ENCODE measurements around the gene BLVRA. TPM values are rescaled to one million over a fixed set of nuclear protein-coding genes. Genes with fewer than 3 reads are reported as not detected.
"Not testable (repeated sequence)": the region's sequence is repeated elsewhere in the genome, so short reads cannot be mapped to it uniquely, and the experiment has no call there.

BLVRA gene
- total RNA-seq, 1 donor from 2014 or later = 27.7 TPM

GRCh38 chr7:43781726-43782607 is 23.5 kb downstream of the BLVRA start:
- Histone ChIP-seq H3K9ac (ENCODE audit: low read depth in 1 of 3, low read length in 3 of 3) (peak overlapping the region in 1 of 3 donors; percentile 33), H3K27me3 (ENCODE audit: control insufficient read depth in 3 of 3, insufficient read depth in 3 of 3, low read length in 3 of 3) (no peaks in the 10 kb centered on the region), H3K36me3 (ENCODE audit: control insufficient read depth in 3 of 3, insufficient read depth in 3 of 3, low read length in 3 of 3) (peaks cover 4 to 6% (median 4%) of the 10 kb centered on the region in 3 donors), H3K9me3 (ENCODE audit: control insufficient read depth in 3 of 3, low read length in 3 of 3) (no peaks in the 10 kb centered on the region), H3K4me3 (ENCODE audit: low read length in 3 of 3) (no peak overlapping the region), H3K27ac (ENCODE audit: low read depth, low read length) (no peak overlapping the region), H3K4me1 (ENCODE audit: control insufficient read depth in 3 of 3, insufficient read depth in 3 of 3, low read length in 3 of 3) (peaks cover 10 to 21% (median 15%) of the 10 kb centered on the region in 3 donors)

GRCh38 chr7:43782768-43783555 is 24.5 kb downstream of the BLVRA start:
- H3K27ac ChIP-seq (ENCODE audit: low read depth, low read length) = peak overlapping the region; percentile 8

GRCh38 chr7:43784030-43784584 is 25.6 kb downstream of the BLVRA start:
- peaks cover 12 to 13% (median 12%) of the 10 kb centered on the region in 3 donors for H3K36me3 ChIP-seq (ENCODE audit: control insufficient read depth in 3 of 3, insufficient read depth in 3 of 3, low read length in 3 of 3)
- peaks cover 10 to 21% (median 15%) of the 10 kb centered on the region in 3 donors for H3K4me1 ChIP-seq (ENCODE audit: control insufficient read depth in 3 of 3, insufficient read depth in 3 of 3, low read length in 3 of 3)
- H3K27ac ChIP-seq (ENCODE audit: low read depth, low read length) = no peak overlapping the region
- no peaks in the 10 kb centered on the region for H3K27me3 ChIP-seq (ENCODE audit: control insufficient read depth in 3 of 3, insufficient read depth in 3 of 3, low read length in 3 of 3)
- H3K9ac ChIP-seq (ENCODE audit: low read depth in 1 of 3, low read length in 3 of 3) = peak overlapping the region in 1 of 3 donors; percentile 10
- no peak overlapping the region for H3K4me3 ChIP-seq (ENCODE audit: low read length in 3 of 3)
- H3K9me3 ChIP-seq (ENCODE audit: control insufficient read depth in 3 of 3, low read length in 3 of 3) = no peaks in the 10 kb centered on the region

More at GRCh38 chr7:43782768-43783555, 24.5 kb downstream of the BLVRA start:
- no peaks in the 10 kb centered on the region for H3K27me3 ChIP-seq (ENCODE audit: control insufficient read depth in 3 of 3, insufficient read depth in 3 of 3, low read length in 3 of 3)
- no peaks in the 10 kb centered on the region for H3K9me3 ChIP-seq (ENCODE audit: control insufficient read depth in 3 of 3, low read length in 3 of 3)
- peak overlapping the region in 2 of 3 donors; percentile 6 to 29 for H3K4me3 ChIP-seq (ENCODE audit: low read length in 3 of 3)
- peak overlapping the region; percentile 6 to 55 (median 34) for H3K9ac ChIP-seq (ENCODE audit: low read depth in 1 of 3, low read length in 3 of 3)
- H3K36me3 ChIP-seq (ENCODE audit: control insufficient read depth in 3 of 3, insufficient read depth in 3 of 3, low read length in 3 of 3) = peaks cover 8 to 9% (median 9%) of the 10 kb centered on the region in 3 donors
- H3K4me1 ChIP-seq (ENCODE audit: control insufficient read depth in 3 of 3, insufficient read depth in 3 of 3, low read length in 3 of 3) = peaks cover 10 to 21% (median 15%) of the 10 kb centered on the region in 3 donors

- Histone ChIP-seq H3K4me1 (ENCODE audit: control insufficient read depth in 3 of 3, insufficient read depth in 3 of 3, low read length in 3 of 3) (peaks cover 10 to 21% (median 15%) of the 10 kb centered on the region in 3 donors), H3K36me3 (ENCODE audit: control insufficient read depth in 3 of 3, insufficient read depth in 3 of 3, low read length in 3 of 3) (peaks cover 17 to 18% (median 18%) of the 10 kb centered on the region in 3 donors)
- H3K27ac ChIP-seq (ENCODE audit: low read depth, low read length); H3K9ac ChIP-seq (ENCODE audit: low read depth in 1 of 3, low read length in 3 of 3); H3K9me3 ChIP-seq (ENCODE audit: control insufficient read depth in 3 of 3, low read length in 3 of 3); H3K27me3 ChIP-seq (ENCODE audit: control insufficient read depth in 3 of 3, insufficient read depth in 3 of 3, low read length in 3 of 3); H3K4me3 ChIP-seq (ENCODE audit: low read length in 3 of 3): not testable (repeated sequence)
Observed at GRCh38 chr7:43784585-43785087, 26.2 kb downstream of the BLVRA start.

- H3K9ac ChIP-seq (ENCODE audit: low read depth in 1 of 3, low read length in 3 of 3) = peak overlapping the region in 1 of 3 donors; percentile 14
- H3K36me3 ChIP-seq (ENCODE audit: control insufficient read depth in 3 of 3, insufficient read depth in 3 of 3, low read length in 3 of 3) = peaks cover 13 to 20% (median 19%) of the 10 kb centered on the region in 3 donors
- H3K4me1 ChIP-seq (ENCODE audit: control insufficient read depth in 3 of 3, insufficient read depth in 3 of 3, low read length in 3 of 3) = peaks cover 10 to 21% (median 15%) of the 10 kb centered on the region in 3 donors
- no peaks in the 10 kb centered on the region for H3K9me3 ChIP-seq (ENCODE audit: control insufficient read depth in 3 of 3, low read length in 3 of 3)
- no peaks in the 10 kb centered on the region for H3K27me3 ChIP-seq (ENCODE audit: control insufficient read depth in 3 of 3, insufficient read depth in 3 of 3, low read length in 3 of 3)
- H3K27ac ChIP-seq (ENCODE audit: low read depth, low read length) = no peak overlapping the region
- no peak overlapping the region for H3K4me3 ChIP-seq (ENCODE audit: low read length in 3 of 3)
Observed at GRCh38 chr7:43785420-43785819, 26.9 kb downstream of the BLVRA start.

GRCh38 chr7:43787771-43788170 is 29.3 kb downstream of the BLVRA start:
- no peaks in the 10 kb centered on the region for H3K27me3 ChIP-seq (ENCODE audit: control insufficient read depth in 3 of 3, insufficient read depth in 3 of 3, low read length in 3 of 3)
- no peak overlapping the region for H3K4me3 ChIP-seq (ENCODE audit: low read length in 3 of 3)
- H3K4me1 ChIP-seq (ENCODE audit: control insufficient read depth in 3 of 3, insufficient read depth in 3 of 3, low read length in 3 of 3) = peaks cover 7 to 14% (median 12%) of the 10 kb centered on the region in 3 donors
- no peak overlapping the region for H3K9ac ChIP-seq (ENCODE audit: low read depth in 1 of 3, low read length in 3 of 3)
- no peak overlapping the region for H3K27ac ChIP-seq (ENCODE audit: low read depth, low read length)
- H3K9me3 ChIP-seq (ENCODE audit: control insufficient read depth in 3 of 3, low read length in 3 of 3) = no peaks in the 10 kb centered on the region
- peaks cover 13 to 35% (median 20%) of the 10 kb centered on the region in 3 donors for H3K36me3 ChIP-seq (ENCODE audit: control insufficient read depth in 3 of 3, insufficient read depth in 3 of 3, low read length in 3 of 3)

- no peaks in the 10 kb centered on the region for H3K9me3 ChIP-seq (ENCODE audit: control insufficient read depth in 3 of 3, low read length in 3 of 3)
- H3K27me3 ChIP-seq (ENCODE audit: control insufficient read depth in 3 of 3, insufficient read depth in 3 of 3, low read length in 3 of 3) = no peaks in the 10 kb centered on the region
- H3K4me3 ChIP-seq (ENCODE audit: low read length in 3 of 3) = no peak overlapping the region
- H3K27ac ChIP-seq (ENCODE audit: low read depth, low read length) = no peak overlapping the region
- peak overlapping the region in 1 of 3 donors; percentile 21 for H3K9ac ChIP-seq (ENCODE audit: low read depth in 1 of 3, low read length in 3 of 3)
- H3K4me1 ChIP-seq (ENCODE audit: control insufficient read depth in 3 of 3, insufficient read depth in 3 of 3, low read length in 3 of 3) = peaks cover 2 to 9% (median 7%) of the 10 kb centered on the region in 3 donors
- peaks cover 13 to 38% (median 20%) of the 10 kb centered on the region in 3 donors for H3K36me3 ChIP-seq (ENCODE audit: control insufficient read depth in 3 of 3, insufficient read depth in 3 of 3, low read length in 3 of 3)
Observed at GRCh38 chr7:43790006-43790405, 31.5 kb downstream of the BLVRA start.

- Histone ChIP-seq H3K4me1 (ENCODE audit: control insufficient read depth in 3 of 3, insufficient read depth in 3 of 3, low read length in 3 of 3) (peaks cover 2 to 9% (median 5%) of the 10 kb centered on the region in 3 donors), H3K9ac (ENCODE audit: low read depth in 1 of 3, low read length in 3 of 3) (no peak overlapping the region), H3K27ac (ENCODE audit: low read depth, low read length) (no peak overlapping the region), H3K4me3 (ENCODE audit: low read length in 3 of 3) (no peak overlapping the region), H3K27me3 (ENCODE audit: control insufficient read depth in 3 of 3, insufficient read depth in 3 of 3, low read length in 3 of 3) (no peaks in the 10 kb centered on the region), H3K36me3 (ENCODE audit: control insufficient read depth in 3 of 3, insufficient read depth in 3 of 3, low read length in 3 of 3) (peaks cover 13 to 38% (median 20%) of the 10 kb centered on the region in 3 donors), H3K9me3 (ENCODE audit: control insufficient read depth in 3 of 3, low read length in 3 of 3) (no peaks in the 10 kb centered on the region)
Observed at GRCh38 chr7:43790834-43791233, 32.4 kb downstream of the BLVRA start.

GRCh38 chr7:43791665-43792064 is 33.2 kb downstream of the BLVRA start:
- Histone ChIP-seq H3K4me1 (ENCODE audit: control insufficient read depth in 3 of 3, insufficient read depth in 3 of 3, low read length in 3 of 3) (peaks cover 2 to 9% (median 5%) of the 10 kb centered on the region in 3 donors), H3K27ac (ENCODE audit: low read depth, low read length) (no peak overlapping the region), H3K36me3 (ENCODE audit: control insufficient read depth in 3 of 3, insufficient read depth in 3 of 3, low read length in 3 of 3) (peaks cover 13 to 38% (median 20%) of the 10 kb centered on the region in 3 donors), H3K27me3 (ENCODE audit: control insufficient read depth in 3 of 3, insufficient read depth in 3 of 3, low read length in 3 of 3) (no peaks in the 10 kb centered on the region), H3K9ac (ENCODE audit: low read depth in 1 of 3, low read length in 3 of 3) (no peak overlapping the region), H3K4me3 (ENCODE audit: low read length in 3 of 3) (no peak overlapping the region), H3K9me3 (ENCODE audit: control insufficient read depth in 3 of 3, low read length in 3 of 3) (no peaks in the 10 kb centered on the region)
